22Rv1 (cell line): ENCODE results near the gene AHNAK.

Experiments used
- CTCF ChIP-seq: fragments of 450-650 bp; IDR thresholded peaks from 2 replicates; pipeline ENCODE4 v1.5.1; 2017; ENCODE audit warnings: mild to moderate bottlenecking
- ZFX ChIP-seq: fragments of 450-650 bp; IDR thresholded peaks from 2 replicates; pipeline ENCODE4 v1.6.1; 2017; ENCODE audit warnings: antibody characterized with exemption, borderline replicate concordance

GRCh38 chr11:62492586-62492985 is 54.0 kb downstream of the AHNAK start:
- TF ChIP-seq CTCF (no peak), ZFX (no peak)
